NCI-H748 (cell line): Measurements from ENCODE around the gene RNH1.
"Not testable (repeated sequence)": the region's sequence is repeated elsewhere in the genome, so short reads cannot be mapped to it uniquely, and the experiment has no call there.

Experiments used
- DNase-seq: peaks from one replicate; lab custom pipeline; 2025; ENCODE audit not compliant: unreplicated experiment; lab: John Stamatoyannopoulos, UW

RNH1 gene

DNA sequence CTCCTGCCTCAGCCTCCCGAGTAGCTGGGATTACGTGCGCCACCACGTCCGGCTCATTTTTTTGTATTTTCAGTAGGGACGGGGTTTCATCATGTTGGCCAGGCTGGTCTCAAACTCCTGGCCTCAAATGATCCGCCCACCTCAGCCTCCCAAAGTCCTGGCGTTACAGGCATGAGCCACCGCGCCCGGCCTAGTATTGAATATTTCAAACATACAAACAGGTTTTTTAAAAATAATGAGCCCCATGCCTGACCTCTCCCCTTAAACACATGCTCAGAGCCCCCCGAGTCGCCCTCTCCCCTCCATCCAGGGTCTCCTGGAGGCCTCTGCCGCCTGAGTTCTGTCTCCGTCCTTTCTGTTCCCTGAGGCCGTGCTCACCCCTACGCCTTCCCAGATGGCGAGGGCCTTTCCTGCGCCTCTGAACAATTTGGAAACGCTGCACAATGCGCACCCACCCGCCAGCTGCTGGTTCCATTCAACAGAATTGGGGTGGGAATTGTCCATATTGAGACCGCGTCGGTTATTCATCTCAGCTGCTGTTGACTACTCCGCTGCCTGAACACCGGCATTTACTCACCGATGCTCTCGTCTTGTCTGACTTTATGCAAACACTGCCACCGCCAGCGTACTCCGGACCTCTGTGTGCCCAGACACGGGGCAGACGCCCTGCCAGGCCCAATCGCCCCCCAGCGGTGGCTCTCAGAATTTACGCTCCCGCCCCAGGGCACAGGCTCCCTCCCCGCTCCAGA lies 13.6 kb upstream of the RNH1 start:
- DNase-seq, result no peak

DNA sequence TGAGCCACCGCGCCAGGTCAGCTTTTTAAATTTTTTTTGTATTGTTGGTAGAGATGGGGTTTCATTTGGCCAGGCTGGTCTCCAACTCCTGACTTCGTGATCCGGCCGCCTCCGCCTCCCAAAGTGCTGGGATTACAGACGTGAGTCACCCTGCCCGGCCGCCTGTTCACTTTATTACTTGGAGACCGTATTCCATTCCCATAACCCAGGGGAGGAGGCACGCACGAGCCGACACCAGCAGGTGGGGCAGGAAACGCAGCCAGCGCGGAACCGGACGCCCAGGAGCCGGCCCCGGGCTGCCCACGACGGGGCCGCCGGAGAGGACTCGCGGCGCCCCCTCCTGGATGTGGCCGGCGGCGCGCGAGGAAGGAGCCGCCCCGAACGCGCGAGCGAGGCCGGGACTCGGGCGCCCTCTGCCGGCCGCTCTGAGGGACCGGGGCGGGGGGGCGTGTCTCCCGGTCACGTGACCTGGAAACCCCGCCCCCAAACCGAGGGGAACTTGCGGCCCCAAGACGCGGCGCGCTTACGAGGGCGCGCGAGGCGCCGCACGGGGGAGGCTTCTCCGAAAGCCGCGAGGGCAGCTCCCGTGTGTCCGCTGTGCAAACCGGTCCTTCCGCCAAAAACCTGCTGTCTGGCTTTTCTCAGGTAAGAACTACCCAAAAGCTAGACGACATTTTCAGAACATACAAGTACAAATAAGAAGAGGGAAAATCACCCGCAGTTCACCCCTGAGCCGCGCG lies 11.6 kb upstream of the RNH1 start:
- DNase-seq, result peak; percentile 84

DNA sequence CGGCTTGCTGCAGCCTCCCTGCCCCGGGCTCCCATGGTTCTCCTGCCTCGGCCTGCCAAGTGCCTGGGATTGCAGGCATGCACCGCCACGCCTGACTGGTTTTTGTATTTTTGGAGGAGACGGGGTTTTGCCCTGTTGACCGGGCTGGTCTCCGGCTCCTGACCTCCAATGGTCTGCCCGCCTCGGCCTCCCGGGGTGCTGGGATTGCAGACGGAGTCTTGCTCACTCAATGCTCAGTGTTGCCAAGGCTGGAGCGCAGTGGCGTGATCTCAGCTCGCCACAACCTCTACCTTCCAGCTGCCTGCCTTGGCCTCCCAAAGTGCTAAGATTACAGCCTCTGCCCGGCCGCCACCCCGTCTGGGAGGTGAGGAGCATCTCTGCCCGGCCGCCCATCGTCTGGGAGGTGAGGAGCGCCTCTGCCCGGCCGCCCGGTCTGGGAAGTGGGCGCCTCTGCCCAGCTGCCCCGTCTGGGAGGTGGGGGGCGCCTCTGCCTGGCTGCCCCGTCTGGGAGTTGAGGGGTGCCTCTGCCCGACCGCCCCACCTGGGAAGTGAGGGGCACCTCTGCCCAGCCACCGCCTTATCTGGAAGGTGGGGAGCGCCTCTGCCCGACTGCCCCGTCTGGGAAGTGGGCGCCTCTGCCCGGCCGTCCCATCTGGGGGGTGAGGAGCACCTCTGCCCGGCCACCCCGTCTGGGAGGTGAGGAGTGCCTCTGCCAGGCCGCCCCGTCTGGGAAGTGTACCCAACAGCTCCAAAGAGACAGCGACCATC lies 10.1 kb upstream of the RNH1 start:
- not testable (repeated sequence) for DNase-seq

DNA sequence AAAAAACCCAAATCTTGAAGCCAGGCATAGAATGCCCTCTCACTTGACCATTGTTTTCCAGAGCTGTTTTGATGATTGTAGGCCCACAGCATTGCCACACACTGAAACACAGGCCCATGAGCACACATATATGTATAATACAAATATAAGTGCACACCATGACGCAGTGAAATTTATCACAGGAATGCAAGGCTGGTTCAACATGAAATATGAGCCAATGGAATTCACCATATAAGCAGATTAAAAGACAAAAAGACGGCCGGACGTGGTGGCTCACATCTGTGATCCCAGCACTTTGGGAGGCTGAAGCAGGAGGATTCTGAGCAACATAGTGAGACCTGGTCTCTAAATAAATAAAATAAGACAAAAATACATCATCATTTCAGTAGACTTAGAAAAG lies 9.4 kb upstream of the RNH1 start:
- no peak for DNase-seq

DNA sequence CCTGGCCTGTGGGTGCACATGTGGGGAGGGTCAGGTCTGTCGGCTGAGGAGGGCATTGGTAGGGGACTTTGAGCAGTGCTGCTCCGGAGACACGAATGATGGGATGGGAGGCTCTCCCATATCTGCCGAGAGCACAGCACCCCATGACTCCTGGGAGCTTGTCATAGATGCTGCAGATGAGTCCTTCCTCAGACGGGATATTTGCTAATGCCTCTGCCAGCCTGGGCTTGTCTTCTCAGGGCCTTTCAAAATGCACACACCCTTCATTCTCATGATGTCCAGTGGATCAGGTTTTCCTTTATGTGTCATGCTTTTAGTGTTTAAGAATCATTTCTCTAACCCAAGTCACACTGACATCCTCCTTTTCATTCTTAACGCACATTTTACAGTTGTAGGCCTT lies 8.1 kb upstream of the RNH1 start:
- no peak for DNase-seq

DNA sequence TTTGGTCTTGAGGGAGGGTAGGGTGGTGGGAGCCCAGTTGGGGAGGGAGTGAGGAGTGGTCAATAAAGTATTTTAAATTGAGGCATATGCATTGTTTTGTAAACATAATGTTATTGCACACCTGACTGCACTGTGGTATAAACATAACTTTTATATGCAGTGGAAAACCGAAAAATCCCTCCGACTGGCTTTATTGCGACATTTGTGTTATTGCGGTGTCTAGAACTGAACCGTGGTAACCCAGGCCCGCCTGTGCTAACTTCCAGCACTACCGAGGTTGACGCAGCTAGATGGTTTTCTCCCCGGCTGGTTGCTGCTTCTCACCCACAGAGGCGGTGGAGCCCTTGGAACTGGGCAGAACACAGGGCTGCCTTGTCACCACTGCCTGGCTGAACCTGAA lies 7.6 kb upstream of the RNH1 start:
- no peak for DNase-seq

DNA sequence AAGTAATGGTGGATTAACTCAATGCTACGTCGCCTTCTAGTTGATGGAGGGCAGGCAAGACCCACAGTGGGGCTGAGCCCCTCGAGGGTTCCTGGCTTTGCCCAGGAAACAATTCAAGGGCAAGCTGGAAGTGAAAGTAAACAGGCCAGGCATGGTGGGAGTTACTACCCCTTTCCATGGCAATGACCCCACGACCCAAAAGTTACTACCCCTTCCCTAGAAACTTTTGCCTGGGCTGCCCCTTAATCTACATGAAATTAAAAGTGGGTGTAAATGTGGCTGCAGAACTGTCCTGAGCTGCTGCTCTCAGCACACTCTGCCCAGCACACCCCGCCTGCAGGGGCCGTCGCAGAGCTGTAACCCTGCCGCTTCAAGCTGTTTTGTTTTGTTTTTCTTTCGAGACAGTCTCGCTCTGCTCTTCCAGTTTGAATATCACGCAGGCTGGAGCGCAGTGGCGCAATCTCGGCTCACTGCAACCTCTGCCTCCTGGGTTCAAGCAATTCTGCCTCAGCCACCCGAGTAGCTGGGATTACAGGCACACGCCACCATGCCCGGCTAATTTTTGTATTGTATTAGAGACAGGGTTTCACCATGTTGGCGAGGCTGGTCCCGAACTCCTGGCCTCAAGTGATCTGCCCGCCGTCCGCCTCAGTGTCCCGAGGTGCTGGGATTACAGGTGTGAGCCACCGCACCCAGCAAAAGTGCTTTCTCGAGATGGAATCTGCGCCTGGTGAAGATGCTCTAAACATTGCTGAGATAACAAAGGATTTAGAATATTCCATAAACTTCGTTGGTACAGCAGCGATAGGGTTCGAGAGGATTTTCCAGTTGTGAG lies 5.9 kb upstream of the RNH1 start:
- DNase-seq, result no peak

DNA sequence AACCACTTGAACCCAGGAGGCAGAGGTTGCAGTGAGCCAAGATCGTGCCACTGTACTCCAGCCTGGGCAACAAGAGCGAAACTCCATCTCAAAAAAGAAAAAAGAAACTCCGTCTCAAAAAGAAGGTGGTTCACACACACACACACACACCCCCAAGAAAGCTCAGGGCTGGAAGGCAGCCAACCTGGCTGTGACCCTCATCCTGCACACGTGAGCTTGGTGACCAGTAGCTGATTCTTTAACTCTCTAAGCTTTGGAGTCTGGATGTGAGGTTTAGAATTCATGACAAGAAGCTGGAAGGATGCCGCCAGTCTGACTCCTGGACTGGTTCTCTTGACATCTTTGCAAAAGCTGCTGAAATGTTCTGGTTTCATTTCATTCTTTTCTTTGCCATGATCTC lies 1.9 kb upstream of the RNH1 start:
- no peak for DNase-seq

DNA sequence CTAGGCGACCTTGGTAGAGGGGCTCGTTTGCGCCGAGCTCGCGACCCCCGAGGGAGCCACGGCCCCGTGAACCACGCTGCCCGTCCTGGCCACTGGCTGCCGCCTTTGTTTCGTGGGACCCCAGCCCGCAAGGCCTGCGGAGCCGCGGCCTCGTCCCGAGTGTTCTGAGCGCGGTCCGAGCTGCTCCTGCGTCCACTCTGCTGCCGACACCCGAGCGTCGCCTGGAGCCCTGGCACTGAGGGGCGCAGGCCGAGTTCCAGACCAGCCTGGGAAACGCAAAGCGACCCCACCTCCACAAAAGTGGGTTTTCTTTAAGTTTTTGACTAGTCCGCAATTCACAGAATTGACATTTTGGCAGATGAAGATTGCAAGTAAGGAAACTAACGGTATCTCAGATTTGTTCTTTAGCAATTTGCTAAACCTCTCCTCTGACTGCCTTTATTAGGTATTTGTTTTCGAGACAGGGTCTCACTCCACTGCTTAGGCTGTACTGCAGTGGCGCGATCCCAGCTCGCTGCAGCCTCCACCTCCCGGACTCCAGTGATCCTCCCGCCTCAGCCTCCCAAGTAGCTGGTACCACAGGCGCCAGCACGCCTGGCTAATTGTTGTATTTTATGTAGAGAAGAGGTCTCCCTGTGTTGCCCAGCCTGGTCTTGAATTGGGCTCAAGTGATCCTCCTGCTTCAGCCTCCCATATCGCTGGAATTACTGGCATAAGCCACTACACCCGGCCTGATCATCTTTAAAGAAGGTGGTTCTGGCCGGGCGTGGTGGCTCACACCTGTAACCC lies 879 bp upstream of the RNH1 start:
- DNase-seq, result peak; percentile 37

DNA sequence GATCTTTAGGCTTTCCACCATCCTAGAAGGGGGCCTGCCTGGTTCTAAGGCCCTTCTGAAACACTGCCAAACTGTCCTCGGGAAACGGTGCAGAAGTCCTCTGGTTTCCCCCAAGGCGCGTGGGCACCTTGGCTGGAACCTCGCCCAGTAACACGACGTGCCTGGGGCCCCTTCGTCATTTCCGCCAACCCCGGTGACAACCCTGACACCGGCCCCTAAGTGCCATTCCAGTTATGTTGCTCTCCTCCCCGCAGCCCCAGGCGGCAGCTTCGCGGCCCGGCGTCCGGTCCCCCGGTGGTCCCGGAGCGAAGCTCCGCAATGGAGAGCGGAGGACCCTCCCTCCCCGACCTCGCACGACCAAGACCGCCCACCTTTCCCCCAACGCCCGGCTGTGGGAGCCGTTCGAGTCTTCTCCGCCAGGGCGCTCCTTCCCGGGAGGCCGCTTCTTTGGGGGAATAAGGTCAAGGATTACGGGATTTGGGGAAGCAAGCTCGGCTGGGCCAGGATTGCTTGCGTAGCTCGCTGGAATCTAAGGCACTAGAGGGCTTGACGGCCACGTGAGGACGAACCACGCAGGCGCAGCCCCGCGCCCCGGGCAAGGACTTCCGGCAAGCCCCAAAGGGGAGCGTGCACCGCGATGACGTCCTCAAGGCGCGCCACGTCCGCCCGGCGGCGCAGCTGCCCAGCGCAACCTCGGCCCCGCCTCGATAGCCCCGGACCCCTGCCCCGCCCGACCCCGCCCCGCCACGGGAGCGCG lies 626 bp downstream of the RNH1 start:
- DNase-seq, result peak; percentile 97

DNA sequence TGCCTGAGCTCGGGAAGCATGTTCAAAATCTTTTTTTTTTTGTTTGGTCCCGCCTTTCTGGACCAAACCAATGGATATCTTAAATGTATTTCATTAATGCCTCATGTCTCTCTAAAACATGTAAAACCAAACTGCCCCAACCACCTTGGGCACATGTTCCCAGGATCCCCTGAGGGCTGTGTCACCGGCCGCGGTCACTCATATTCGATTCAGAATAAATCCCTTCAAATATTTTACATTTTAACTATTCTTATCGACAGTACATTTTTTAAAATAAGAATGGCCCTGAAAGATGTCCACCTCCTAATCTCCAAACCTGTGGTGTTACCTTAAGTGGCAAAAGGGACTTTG lies 2.1 kb downstream of the RNH1 start:
- no peak for DNase-seq

DNA sequence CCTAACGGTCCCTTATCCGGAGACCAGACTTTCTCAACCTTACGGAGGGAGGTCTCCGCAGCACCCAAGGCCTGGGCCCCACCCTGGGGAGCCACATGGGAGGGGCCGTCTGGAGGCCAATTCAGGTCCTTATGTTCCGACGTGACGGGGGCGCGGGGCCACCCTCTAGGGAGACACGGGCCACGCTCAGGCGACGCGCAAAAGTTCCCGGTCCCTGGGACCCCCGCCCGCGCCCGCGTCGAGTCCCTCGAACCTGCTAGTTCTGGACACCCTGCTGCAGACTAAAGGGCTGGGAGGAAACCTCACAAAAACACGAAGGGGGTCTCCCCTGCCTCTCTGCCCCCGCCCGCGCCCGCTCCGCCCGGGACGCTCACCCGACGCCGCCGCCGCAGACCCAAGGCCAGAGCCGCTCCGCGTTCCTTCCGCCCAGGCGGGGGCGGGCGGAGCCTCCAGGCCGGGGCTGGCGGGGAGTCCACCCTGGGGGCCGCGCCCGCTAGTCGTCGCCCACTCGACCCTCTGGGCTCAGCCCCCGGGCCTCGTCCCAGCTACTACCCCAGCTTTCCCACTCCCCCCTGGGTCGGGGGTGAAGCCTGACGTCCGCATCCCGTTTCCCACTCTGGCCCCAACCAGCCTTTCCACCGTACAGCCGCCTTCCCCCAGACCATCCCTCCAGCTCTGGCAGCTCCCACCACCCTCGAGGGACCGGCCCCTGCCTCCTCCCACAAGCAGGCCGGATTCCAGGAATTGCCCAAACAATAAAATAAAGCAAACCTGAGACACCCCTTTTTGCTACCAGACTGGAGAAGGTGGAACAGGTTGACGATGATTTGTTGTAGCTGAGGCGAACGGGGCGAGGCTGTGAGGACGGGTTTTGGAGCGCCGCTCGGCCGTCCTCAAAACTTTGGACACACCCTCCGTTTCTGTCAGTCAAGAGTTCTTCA lies 2.7 kb downstream of the RNH1 start:
- no peak for DNase-seq

DNA sequence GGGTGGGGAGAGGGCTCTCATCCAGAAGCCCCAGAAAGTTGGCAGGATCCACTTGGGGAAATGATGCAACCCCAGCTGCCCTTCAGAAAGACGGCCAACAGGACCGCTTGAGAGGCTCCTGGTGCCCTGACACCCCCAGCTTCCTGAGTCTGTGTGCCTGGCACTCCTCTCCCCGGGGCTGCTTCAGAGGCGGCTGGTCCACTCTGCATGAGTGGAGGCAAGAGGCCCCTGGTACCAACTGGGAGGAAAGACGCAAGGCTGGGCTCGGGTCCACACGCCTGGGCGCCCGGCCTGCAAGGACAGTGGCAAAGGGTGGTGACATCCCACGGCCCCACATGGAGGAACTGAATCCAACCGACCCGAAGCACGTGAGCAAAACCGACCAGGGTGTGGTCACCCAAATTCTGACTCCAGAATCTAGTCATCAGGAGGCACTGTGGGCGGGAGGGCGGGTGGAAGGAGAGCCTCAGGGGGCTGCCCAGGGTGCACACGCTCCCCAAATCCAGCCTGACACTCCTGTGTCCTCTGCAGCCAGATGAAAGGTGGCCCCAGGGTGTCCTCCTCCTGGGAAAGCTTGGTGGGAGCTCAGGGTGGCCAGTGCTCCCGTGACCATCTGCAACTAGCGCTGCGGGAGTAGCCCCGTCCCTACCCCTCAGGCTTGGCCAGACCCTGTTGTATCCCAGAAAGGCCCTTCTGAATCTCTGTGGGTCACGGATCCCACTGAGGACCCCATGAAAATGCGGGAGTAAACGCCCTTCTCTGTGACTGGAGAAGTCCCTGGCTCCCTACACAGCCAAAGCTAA lies 3.7 kb downstream of the RNH1 start:
- no peak for DNase-seq

DNA sequence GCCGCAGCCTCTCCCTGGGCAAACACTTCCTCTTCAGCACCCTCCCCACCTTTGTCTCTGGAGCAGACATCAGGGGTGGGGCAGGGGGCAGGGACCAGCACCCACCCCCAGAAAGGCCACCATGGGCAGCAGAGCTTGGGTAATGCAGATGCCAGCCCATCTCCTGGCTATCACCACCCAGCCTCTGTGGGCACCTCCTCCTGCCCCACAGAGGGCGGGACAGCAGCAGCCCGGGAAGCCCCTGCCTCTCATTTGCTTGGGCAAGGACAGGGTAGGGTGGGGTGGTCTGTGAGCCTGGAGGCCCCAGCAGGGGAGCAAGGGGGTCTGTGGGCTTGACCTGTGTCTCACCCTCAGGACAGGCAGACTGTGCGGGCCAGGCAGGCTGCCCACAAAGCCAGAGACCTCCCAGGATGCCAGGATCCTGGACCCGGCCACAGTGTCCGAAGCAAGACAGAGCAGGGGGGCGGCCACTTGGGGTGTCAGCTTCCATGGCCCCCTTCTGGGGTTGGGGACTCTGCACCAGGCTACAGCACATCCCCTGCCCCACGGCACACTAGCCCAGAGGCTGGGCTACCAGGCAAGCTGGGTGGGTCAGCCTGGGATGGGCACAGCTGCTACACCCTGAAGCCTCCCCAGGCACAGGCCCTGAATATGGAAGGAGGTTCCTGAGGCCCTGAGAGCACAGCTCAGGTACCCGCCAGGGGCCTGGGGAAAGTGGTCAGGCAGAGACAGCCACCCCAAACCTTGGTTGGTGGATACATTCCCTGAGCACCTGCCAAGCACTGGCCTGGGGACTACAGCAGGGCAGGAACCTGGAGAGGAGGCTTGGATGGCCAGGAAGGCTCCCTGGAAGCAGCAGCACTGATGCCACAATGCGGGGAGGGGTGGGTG lies 4.5 kb downstream of the RNH1 start:
- no peak for DNase-seq

DNA sequence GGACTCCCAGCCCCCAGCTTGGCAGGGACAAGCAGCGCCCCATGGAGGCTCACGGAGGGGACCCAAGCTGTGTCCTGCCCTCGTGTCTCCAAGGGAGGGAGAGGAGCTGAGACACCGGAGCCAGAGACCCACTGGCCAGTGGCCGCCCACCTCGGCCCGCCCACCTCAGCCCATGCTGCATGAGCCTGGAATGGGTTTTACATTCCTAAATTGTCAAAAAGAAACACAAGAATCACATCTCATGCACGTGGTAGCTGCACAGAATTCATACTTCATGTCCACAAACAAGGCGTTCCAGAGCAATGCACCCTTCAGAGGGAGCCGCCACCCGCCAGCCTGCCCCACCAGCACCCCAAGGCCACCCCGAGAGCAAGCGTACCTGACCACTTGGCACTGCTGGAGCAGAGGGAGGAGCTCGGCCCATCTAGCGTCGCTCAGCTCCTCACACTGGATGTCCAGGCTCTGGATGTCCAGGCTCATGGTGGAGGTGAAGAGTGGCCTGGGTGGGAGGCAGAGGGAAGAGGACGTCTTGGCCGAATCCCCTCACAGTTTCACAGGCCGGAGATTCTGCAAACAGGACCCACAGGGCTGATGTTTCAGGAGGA lies 5.3 kb downstream of the RNH1 start:
- DNase-seq, result no peak

DNA sequence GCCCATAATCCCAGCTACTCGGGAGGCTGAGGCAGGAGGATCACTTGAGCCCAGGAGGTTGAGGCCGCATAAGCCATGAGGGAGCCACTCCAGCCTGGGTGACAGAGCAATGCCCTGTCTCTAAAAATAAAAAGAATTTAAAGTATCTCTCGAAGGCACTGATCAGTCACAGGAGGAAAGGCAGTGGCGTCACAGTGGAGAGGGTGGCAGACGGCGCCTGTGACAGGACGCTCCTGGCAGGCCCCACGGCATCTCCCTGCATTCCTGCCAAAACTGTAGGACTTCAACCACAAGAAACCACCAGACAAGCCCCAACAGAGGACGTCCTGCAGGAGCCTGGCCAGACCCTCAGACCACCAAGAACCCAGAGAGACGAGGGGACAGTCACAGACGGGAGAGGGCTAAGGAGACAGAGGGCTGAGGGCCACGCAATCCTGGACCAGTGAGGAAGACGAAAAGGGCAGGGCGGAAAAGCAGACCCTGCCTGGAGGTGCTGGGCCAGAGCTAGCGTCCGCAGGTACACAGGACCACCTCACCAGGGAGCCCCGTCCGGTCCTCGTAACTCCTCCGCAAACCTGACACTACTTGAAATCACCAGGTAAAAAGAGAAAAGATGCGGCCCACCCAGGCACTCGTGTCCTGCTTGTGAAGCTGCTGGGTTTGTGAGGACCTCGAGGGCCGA lies 5.9 kb downstream of the RNH1 start:
- DNase-seq, result no peak
